A673 (cell line): ENCODE data around the gene ABCA7.

ENCODE experiments used
- CTCF ChIP-seq: fragments of 300-800, 200-600 bp; sonication (generic); conservative IDR thresholded peaks from 2 replicates; pipeline ENCODE4 v1.5.1; 2017; ENCODE audit warnings: low read depth, mild to moderate bottlenecking, antibody characterized with exemption, low read length, moderate library complexity, mixed read lengths
- EZH2 ChIP-seq: fragments of 200-600 bp; sonication (generic); IDR thresholded peaks from 2 replicates; pipeline ENCODE4 v1.6.1; 2017; ENCODE audit warnings: borderline replicate concordance, low read depth, mild to moderate bottlenecking, mixed read lengths, antibody characterized with exemption, low read length; ENCODE audit not compliant: poor library complexity, severe bottlenecking

- no peak for TF ChIP-seq EZH2
- TF ChIP-seq CTCF = no peak
Observed at GRCh38 chr19:1088416-1089010, 48.6 kb downstream of the ABCA7 start.
